Fibroblast of villous mesenchyme (primary cell): ENCODE data around the gene RASL11B. TPM values are rescaled to one million over a fixed set of nuclear protein-coding genes. Genes with fewer than 3 reads are reported as not detected.

ENCODE experiments used
- DNase-seq: peaks from one replicate; pipeline ENCODE4 v3.0.0-alpha.2; 2010; ENCODE audit warnings: low read depth
- H3K4me3 ChIP-seq: 2 replicates; pipeline ENCODE4 v1.5.1; 2011; ENCODE audit warnings: low read depth, mild to moderate bottlenecking, low read length
- total RNA-seq: library from RNA; depleted of rRNA; stranded (reverse); fragments of >200 nt; gene quantifications from 2 replicates; pipeline ENCODE4 v1.2.3, GENCODE V29; 2012
- TF ChIP-seq, protein P1 (sequence below): IDR thresholded peaks from 2 replicates; pipeline ENCODE4 v1.5.1; 2012; ENCODE audit warnings: low read depth, mild to moderate bottlenecking, low read length; ENCODE audit not compliant: insufficient read depth

RASL11B gene
- total RNA-seq, 1 donor: 0.43 TPM

DNA sequence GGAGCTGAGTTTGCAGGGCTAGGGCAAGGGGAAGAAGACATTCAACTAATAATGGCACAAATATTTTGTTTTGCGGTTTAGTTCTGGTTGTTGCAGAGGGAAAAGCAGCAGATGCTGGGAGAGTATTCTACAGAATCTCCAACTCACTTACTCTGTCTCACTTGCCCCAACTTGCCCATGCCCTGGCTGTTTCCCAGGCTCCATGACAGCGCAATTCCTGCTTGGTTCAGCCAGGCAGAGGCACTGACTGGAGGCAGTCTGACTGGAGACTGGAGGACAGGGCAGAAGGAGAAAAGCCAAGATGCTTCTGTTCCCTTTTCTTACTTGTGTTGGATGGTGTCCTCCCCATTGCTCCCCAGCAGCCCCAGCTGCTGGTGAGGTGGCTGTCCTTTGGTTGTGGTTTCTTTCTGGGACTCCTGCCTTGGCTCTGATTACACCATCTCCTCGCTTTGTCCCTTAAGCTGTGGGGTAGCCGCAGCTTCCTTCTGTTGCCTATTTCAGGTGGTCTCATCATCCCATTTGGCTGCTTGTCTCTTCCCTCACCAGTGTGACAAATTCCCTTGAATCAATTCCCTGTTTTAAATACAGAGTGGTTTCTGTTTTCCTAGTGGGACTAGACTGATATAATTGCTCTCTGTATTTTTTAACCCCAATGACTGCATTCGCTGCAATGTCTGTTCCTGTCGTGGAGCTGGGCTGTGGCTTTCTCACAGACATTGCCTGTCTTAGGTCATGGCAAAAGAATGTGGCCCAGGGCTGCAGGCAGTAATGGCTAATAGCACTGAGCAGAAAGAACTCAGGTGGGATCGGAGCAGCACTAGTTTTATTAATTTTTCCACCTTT, 24.2 kb upstream of the RASL11B start:
- TF ChIP-seq, protein P1, sequence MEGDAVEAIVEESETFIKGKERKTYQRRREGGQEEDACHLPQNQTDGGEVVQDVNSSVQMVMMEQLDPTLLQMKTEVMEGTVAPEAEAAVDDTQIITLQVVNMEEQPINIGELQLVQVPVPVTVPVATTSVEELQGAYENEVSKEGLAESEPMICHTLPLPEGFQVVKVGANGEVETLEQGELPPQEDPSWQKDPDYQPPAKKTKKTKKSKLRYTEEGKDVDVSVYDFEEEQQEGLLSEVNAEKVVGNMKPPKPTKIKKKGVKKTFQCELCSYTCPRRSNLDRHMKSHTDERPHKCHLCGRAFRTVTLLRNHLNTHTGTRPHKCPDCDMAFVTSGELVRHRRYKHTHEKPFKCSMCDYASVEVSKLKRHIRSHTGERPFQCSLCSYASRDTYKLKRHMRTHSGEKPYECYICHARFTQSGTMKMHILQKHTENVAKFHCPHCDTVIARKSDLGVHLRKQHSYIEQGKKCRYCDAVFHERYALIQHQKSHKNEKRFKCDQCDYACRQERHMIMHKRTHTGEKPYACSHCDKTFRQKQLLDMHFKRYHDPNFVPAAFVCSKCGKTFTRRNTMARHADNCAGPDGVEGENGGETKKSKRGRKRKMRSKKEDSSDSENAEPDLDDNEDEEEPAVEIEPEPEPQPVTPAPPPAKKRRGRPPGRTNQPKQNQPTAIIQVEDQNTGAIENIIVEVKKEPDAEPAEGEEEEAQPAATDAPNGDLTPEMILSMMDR: no peak
- H3K4me3 ChIP-seq: no peak overlapping the region
- peak; percentile 61 for DNase-seq

DNA sequence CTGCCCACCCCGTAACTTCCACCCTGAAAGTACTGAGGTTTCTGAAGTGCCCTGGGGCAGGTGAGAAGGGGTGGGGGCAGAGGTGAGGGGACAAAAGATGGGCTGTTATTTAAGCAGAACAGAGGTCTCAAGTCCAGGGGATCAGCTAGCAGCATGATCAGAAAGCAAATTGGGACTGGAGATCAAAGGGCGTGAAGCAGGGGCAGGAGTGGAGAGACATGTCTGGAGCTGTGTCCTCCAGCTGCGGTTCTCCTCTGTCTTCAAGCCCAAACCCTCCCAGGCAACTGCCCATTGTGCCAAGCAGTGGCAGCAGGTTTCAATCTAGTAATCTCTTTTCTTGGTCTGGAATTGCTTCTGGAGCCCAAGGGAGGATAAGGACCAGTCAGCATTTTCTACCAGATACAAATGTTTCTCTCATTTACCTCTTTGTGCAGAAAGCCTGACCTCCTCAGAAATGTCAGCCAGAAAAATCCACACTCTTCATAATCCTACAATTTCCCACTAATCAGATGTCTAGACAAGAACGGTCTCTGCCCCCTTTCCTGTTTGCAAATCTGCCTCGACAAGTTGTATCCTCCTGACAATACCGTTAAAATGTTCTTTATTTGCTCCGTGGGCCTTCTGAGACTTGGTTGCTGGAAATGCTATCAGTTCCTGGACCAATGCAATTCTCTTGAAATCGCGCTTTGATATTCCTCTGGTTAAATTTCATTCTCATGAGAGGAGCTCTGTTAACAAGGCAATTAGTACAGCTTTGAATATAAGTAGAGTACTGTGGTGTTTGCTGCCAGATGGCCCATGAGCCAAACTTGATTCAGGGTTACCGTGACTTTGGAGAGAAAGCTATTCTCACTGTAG, 23.2 kb upstream of the RASL11B start:
- DNase-seq: no peak
- TF ChIP-seq, protein P1: no peak
- H3K4me3 ChIP-seq: no peak overlapping the region

DNA sequence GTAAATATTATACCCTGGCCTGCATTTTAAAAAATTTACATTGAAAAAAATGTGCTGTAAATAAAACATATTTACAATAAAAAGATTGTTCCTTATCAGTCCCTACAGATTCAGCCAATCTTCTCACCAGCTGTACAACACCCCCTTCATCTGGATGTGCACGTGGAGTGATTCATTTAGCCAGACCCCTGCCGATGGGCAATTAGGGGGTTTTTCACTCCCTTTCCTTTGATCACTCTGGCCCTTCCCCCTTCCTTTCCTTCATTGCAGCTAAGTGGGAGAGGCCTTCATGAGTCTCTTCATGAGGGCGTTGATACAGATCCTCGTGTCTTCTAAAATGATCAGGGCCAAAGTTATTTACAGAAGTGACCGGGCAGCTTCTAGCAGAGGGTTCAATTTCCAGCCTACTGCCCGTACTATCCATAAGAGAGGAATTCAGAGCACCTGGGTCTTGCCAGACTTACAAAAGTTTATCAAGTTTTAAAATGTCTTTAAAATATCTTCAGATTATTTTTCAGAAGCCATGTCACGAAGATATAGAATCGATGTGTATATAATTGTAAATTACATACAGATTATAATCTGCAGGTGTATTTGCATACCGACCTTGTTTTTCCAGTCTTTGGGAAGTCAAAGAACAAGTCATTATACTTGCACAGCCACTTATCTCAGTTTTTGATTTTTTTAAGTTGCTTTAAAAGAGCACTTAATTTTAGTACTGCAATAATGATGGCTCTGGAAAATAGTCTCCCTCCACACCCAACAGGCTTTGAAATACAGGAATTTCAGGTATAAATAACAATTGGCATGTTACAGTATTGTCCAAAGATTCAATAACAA, 21.4 kb upstream of the RASL11B start:
- TF ChIP-seq, protein P1: no peak
- no peak for DNase-seq
- no peak overlapping the region for H3K4me3 ChIP-seq

DNA sequence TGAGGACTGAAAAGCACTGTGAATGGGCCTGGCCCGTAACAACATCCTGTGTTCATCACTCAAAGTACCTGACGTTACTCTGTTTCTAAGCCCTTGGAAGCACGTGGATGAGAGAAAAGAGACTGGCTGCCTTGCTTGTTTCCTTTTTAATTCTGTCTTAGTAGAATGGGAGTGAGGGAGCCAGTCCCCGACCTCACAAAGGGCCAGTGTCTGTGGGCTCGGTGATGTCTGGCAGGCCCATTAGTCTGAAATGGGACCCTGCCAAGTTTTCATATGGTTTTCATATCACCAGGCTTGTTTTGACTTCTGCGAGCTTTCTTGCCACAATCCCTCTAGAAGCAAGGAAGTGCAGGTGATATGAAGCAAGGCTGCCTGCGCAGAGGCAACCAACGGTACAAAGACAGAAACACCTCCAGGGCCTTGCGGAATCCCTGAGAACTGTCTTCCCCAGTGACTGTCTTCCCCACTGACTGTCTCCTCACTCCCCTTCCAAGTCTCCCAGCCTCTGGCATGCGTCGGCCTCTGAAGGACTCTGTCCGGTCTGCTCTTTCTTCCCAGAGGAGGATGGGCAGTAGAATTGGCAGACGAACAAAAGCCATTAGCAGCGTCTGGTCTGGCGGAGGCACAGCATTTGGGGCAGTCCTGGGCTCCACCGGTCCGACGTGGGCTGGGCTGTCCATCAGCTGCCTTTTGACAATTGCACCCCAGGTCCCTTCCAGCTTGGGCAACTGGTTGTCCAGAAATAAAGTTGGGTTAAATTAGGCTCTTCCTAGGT, 20.2 kb upstream of the RASL11B start:
- TF ChIP-seq, protein P1: no peak
- DNase-seq: peak; percentile 51

DNA sequence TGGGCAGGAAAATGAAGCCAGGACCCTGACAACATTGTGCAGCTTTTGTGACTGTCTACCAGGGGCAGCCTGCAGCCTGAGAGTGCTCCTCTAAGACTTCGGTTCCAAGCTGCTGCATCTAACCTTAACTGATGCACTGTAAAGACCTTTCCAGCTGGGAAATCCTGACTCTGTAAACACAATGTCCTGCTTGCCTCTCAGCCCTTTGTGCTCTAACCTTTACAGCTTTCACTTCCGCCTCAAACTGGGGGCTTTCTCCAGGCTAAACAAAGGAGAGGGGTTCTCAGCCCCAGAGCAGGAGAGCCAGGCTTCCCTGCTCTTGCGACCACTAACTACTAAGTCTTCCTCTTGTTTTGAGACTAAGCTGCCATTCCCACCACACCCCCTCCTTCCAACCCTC, 19.3 kb upstream of the RASL11B start:
- no peak overlapping the region for H3K4me3 ChIP-seq
- DNase-seq: no peak
- TF ChIP-seq, protein P1: no peak

More for the DNA sequence above, 20.2 kb upstream of the RASL11B start:
- H3K4me3 ChIP-seq: no peak overlapping the region

DNA sequence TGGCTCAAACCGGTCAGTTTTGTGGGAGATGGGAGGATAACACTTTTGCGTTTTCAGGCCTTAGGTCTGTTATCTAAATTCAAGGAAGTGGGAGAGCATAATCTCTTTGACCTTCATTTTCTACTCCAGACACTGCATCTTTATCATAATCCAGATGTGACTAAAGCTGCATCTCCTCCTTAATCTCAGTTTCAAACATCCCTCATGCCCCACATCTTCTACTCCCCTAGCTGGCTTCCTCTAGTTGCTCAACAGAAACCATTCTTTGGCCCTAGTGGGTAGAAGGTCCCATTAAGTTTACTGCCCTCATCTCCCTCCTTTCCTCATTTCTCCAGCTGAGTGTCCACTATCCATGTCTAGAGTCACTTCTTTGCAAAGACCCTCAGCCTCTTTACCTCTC, 18.8 kb upstream of the RASL11B start:
- no peak overlapping the region for H3K4me3 ChIP-seq
- DNase-seq: no peak

More for the DNA sequence above, 18.8 kb upstream of the RASL11B start:
- TF ChIP-seq, protein P1: no peak
